Measurements from ENCODE around the gene EGR4. TPM values are rescaled to one million over a fixed set of nuclear protein-coding genes. Genes with fewer than 3 reads are reported as not detected.

EGR4 gene
- total and polyA plus RNA-seq, 7 donors = not detected

DNA sequence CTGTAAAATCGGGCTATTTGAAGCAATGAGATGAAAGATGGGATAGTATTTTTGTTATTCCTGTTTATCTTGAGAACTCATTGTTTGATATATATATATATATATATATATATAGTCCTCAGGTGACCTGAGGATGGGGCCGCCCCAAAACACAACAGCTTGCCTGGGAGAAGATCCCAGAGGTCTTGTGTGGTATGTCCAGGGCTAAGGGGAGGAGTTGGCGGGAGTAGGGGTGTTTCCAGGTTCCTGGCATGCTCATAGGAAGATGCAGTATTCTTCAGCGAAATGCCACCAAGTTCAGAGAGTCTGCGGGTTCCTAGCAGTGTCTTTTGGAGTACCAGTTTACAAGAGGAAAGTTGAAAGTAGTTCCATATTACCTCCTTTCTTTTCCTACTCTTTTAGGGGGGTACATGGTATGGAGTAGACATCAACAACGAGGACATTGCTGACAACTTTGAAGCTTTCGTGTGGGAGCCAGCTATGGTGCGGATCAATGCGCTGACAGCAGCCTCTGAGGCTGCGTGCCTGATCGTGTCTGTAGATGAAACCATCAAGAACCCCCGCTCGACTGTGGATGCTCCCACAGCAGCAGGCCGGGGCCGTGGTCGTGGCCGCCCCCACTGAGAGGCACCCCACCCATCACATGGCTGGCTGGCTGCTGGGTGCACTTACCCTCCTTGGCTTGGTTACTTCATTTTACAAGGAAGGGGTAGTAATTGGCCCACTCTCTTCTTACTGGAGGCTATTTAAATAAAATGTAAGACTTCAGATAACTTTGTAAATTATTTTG is 40.9 kb downstream of the EGR4 start:
- TF ChIP-seq, protein P1, sequence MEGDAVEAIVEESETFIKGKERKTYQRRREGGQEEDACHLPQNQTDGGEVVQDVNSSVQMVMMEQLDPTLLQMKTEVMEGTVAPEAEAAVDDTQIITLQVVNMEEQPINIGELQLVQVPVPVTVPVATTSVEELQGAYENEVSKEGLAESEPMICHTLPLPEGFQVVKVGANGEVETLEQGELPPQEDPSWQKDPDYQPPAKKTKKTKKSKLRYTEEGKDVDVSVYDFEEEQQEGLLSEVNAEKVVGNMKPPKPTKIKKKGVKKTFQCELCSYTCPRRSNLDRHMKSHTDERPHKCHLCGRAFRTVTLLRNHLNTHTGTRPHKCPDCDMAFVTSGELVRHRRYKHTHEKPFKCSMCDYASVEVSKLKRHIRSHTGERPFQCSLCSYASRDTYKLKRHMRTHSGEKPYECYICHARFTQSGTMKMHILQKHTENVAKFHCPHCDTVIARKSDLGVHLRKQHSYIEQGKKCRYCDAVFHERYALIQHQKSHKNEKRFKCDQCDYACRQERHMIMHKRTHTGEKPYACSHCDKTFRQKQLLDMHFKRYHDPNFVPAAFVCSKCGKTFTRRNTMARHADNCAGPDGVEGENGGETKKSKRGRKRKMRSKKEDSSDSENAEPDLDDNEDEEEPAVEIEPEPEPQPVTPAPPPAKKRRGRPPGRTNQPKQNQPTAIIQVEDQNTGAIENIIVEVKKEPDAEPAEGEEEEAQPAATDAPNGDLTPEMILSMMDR (IDR thresholded peaks at IDR 0.05) = no peak
- no peak for DNase-seq
- no peak for ATAC-seq
- peaks cover 26 to 79% of the 10 kb centered on the region in 2 donors for H3K36me3 ChIP-seq (ENCODE audit: insufficient read depth in 1 of 2, low read depth in 1 of 2)
- H3K27ac ChIP-seq = no peak overlapping the region
- no peaks in the 10 kb centered on the region for H3K27me3 ChIP-seq (ENCODE audit: insufficient read depth in 3 of 3, low read length in 2 of 3)
- intact Hi-C loops (cut with DNase I) = no loop called here
- H3K4me1 ChIP-seq = no peaks in the 10 kb centered on the region
- no peaks in the 10 kb centered on the region for H3K9me3 ChIP-seq
- no peak overlapping the region for H3K4me3 ChIP-seq
- 86 to 92% (median 90%) methylated on average over 17 of the region's 17 CpGs for WGBS, 3 donors

DNA sequence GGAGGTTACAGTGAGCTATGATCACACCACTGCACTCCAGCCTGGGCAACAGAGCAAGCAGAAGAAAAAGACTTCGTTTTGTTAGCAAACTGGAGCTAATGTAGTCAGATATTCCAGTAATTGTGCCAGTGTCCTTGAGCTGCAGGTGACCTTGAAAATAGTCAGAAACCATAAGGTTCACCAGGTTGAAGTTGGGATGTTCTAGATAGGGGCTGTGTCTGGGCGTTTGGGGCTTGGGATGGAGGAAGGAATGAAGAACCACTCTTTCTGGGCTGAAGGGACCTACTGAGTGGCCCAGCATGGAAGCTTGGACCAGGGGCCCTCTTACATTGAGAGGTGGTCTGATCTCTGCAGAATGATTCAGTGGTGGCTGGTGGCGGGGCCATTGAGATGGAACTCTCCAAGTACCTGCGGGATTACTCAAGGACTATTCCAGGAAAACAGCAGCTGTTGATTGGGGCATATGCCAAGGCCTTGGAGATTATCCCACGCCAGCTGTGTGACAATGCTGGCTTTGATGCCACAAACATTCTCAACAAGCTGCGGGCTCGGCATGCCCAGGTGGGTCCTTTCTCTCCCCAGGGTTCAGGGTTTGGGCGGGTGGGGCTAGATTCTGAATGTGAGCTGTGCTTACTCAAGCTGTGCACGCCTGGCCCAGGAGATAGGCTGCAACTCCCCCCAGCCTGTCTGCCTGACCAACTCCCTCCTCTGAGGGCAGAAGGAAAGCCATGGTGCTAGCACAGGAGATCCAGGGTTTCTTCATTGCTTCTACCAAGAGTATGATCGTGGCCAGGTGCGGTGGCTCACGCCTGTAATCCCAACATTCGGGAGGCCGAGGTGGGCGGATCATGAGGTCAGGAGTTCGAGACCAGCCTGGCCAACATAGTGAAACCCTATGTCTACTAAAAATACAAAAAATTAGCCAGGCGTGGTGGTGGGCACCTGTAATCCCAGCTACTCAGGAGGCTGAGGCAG is 42.2 kb downstream of the EGR4 start:
- H3K9me3 ChIP-seq = no peaks in the 10 kb centered on the region
- H3K4me1 ChIP-seq = no peaks in the 10 kb centered on the region
- peaks cover 26 to 92% of the 10 kb centered on the region in 2 donors for H3K36me3 ChIP-seq (ENCODE audit: insufficient read depth in 1 of 2, low read depth in 1 of 2)
- DNase-seq (peak; percentile 39 to 63), ATAC-seq (peak; percentile 85 to 88 (median 88))
- H3K27ac ChIP-seq = peak overlapping the region; percentile 47
- no peak overlapping the region for H3K4me3 ChIP-seq
- WGBS, 3 donors = 67 to 77% (median 71%) methylated on average over 17 of the region's 17 CpGs
- H3K27me3 ChIP-seq (ENCODE audit: insufficient read depth in 3 of 3, low read length in 2 of 3) = no peaks in the 10 kb centered on the region
- intact Hi-C loops (cut with DNase I) = no loop called here
- TF ChIP-seq, protein P1 (IDR thresholded peaks at IDR 0.05) = no peak

DNA sequence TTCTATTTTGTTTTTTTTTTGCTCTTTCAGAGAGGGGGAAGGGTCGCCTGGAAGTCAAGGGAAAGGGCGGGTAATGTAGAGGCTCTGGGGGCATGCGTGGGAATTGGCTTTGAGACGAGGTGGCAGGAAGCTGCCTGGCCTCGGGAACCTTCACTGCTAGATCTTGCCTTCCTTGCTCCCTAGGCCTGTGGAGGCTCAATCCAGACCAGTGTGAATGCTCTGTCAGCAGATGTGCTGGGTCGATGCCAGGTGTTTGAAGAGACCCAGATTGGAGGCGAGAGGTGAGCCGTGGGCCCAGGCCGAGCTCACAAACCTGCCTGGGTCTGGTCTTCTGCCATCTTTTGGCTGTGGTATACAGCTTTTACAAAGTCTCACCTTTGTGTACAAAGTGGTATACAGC is 43.7 kb downstream of the EGR4 start:
- H3K9me3 ChIP-seq = no peaks in the 10 kb centered on the region
- DNase-seq = no peak
- H3K4me3 ChIP-seq = no peak overlapping the region
- no peak for ATAC-seq
- no peaks in the 10 kb centered on the region for H3K4me1 ChIP-seq
- H3K27ac ChIP-seq = no peak overlapping the region
- WGBS, 3 donors = 74 to 82% (median 76%) methylated on average over 9 of the region's 9 CpGs
- intact Hi-C loops (cut with DNase I) = no loop called here
- H3K27me3 ChIP-seq (ENCODE audit: insufficient read depth in 3 of 3, low read length in 2 of 3) = no peaks in the 10 kb centered on the region
- H3K36me3 ChIP-seq (ENCODE audit: insufficient read depth in 1 of 2, low read depth in 1 of 2) = peaks cover 26 to 100% of the 10 kb centered on the region in 2 donors
- TF ChIP-seq, protein P1 (IDR thresholded peaks at IDR 0.05) = no peak

DNA sequence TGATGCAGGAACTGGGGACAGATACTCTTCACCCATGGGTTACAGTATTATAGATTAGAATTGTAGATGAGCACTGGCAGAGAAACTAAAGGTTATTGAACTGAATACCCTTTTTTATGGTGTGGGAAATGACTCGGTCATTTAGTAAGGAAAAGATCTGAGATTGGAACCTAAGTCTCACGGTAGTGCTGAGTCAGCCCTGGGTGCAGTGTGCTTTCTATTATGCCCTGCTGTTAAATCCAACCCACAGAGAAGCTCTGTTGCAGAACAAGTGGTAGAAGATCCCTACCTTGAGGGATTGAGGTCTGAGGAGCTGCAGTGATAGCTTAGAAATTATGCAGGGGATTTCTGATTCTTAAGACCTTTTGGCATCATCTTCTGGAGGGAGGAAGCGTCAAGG is 46.5 kb downstream of the EGR4 start:
- intact Hi-C loops (cut with DNase I) = no loop called here
- ATAC-seq (no peak), DNase-seq (no peak)
- Histone ChIP-seq H3K9me3 (no peaks in the 10 kb centered on the region), H3K4me1 (no peaks in the 10 kb centered on the region), H3K4me3 (no peak overlapping the region), H3K27ac (no peak overlapping the region), H3K27me3 (ENCODE audit: insufficient read depth in 3 of 3, low read length in 2 of 3) (no peaks in the 10 kb centered on the region), H3K36me3 (ENCODE audit: insufficient read depth in 1 of 2, low read depth in 1 of 2) (peaks cover 35 to 100% of the 10 kb centered on the region in 2 donors)
- 84 to 92% (median 86%) methylated on average over 3 of the region's 3 CpGs for WGBS, 3 donors
- TF ChIP-seq, protein P1 (IDR thresholded peaks at IDR 0.05) = no peak
